Gastroesophageal sphincter (tissue), 4 donors: ENCODE data around the gene OTUD3. TPM values are rescaled to one million over a fixed set of nuclear protein-coding genes. Genes with fewer than 3 reads are reported as not detected.

Experiments used
- ATAC-seq: fragments of 150-250 bp; one replicate; pipeline ENCODE4 v1.9.1; 2016; ENCODE audit warnings: mild to moderate bottlenecking, moderate library complexity
- H3K27ac ChIP-seq, 4 donors: fragments of 200-600 bp; sonication (generic) in 3 of 4; 1 replicate in 3 of 4; 2 replicates in 1 of 4; pipeline ENCODE4 v1.5.1; 2016 to 2019
- H3K27me3 ChIP-seq: fragments of 200-600 bp; sonication (generic); one replicate; pipeline ENCODE4 v1.5.1; 2019
- H3K36me3 ChIP-seq, 2 donors: fragments of 200-600 bp; sonication (generic); one replicate each; pipeline ENCODE4 v1.5.1; 2019; ENCODE audit warnings: control low read depth in 1 of 2
- H3K4me1 ChIP-seq, 3 donors: fragments of 200-600 bp; sonication (generic); 1 replicate in 2 of 3; 2 replicates in 1 of 3; pipeline ENCODE4 v1.5.1; 2016 to 2019; ENCODE audit warnings: control low read depth in 2 of 3
- H3K4me3 ChIP-seq, 2 donors: fragments of 200-600 bp; sonication (generic); one replicate each; pipeline ENCODE4 v1.5.1; 2019; ENCODE audit warnings: mild to moderate bottlenecking in 1 of 2, moderate library complexity in 1 of 2
- H3K9me3 ChIP-seq, 3 donors: fragments of 200-600 bp; sonication (generic); one replicate each; pipeline ENCODE4 v1.5.1; 2017 to 2019; ENCODE audit warnings: control low read depth in 2 of 3
- EP300 ChIP-seq: sonication (generic); formaldehyde crosslinking; IDR thresholded peaks from one replicate; pipeline ENCODE4 v1.6.1; 2017; ENCODE audit warnings: antibody characterized with exemption, mild to moderate bottlenecking
- POLR2A ChIP-seq, 2 donors: fragments of 450-650 bp; IDR thresholded peaks; one replicate each; pipeline ENCODE4 v1.6.1; 2017; ENCODE audit warnings: antibody characterized with exemption in 2 of 2, mild to moderate bottlenecking in 2 of 2, moderate library complexity in 1 of 2
- POLR2AphosphoS5 ChIP-seq: sonication (generic); formaldehyde crosslinking; IDR thresholded peaks from one replicate; pipeline ENCODE4 v1.6.1; 2017; ENCODE audit warnings: antibody characterized with exemption
- WGBS, 2 donors: methylation state at CpG; one replicate each; pipeline ENCODE4 v1.1.5; 2018; ENCODE audit warnings: low coverage in 1 of 2; 5-methylcytosine and 5-hydroxymethylcytosine counted together
- total RNA-seq, 4 donors: library from RNA; depleted of rRNA; stranded (reverse); fragments of >200 nt; gene quantifications; one replicate each; pipeline ENCODE4 v1.1.0, GENCODE V29; 2016
- TF ChIP-seq, protein P1 (sequence below), 4 experiments: fragments of 200-600 bp in 2 of 4; fragments of 450-650 bp in 2 of 4; sonication (generic) in 1 of 4; IDR thresholded peaks; one replicate each; pipeline ENCODE4 v1.5.1; 2017 to 2019; ENCODE audit warnings: antibody characterized with exemption in 4 of 4, mild to moderate bottlenecking in 2 of 4, moderate library complexity in 2 of 4

The OTUD3 gene
- total RNA-seq, 4 donors from 2014 or later: 6.2 to 9.0 (median 7.9) TPM

DNA sequence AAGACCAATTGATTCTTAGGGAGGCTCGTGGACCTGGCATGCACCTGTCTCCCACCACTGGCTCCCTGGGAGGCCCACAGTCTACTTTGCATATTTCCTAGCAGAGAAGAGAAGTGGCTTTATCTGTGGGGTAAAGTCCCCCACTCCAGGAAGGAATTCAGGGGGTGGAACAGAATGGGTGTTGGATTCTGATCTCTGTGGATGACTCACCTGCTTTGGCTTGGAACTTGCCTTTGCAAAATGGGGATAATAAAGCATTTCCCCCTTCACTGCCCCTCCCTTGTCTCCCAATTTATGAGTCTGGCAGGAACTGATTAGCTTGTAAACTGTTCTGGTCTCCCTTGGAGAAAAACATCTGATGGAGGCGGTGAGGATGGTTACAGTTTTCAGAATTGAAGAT lies 21.2 kb upstream of the OTUD3 start:
- Histone ChIP-seq H3K9me3 (peaks cover 0 to 33% (median 0%) of the 10 kb centered on the region in 3 donors), H3K36me3 (no peaks in the 10 kb centered on the region), H3K4me3 (no peak overlapping the region), H3K27me3 (peaks cover 25% of the 10 kb centered on the region), H3K27ac (no peak overlapping the region), H3K4me1 (no peaks in the 10 kb centered on the region)
- no peak for ATAC-seq
- WGBS, 2 donors: 67 to 70% methylated on average over 1 to 2 of the region's 2 CpGs
- no peak for TF ChIP-seq POLR2A (IDR thresholded peaks at IDR 0.05)
- no peak for TF ChIP-seq POLR2AphosphoS5
- TF ChIP-seq, protein P1, sequence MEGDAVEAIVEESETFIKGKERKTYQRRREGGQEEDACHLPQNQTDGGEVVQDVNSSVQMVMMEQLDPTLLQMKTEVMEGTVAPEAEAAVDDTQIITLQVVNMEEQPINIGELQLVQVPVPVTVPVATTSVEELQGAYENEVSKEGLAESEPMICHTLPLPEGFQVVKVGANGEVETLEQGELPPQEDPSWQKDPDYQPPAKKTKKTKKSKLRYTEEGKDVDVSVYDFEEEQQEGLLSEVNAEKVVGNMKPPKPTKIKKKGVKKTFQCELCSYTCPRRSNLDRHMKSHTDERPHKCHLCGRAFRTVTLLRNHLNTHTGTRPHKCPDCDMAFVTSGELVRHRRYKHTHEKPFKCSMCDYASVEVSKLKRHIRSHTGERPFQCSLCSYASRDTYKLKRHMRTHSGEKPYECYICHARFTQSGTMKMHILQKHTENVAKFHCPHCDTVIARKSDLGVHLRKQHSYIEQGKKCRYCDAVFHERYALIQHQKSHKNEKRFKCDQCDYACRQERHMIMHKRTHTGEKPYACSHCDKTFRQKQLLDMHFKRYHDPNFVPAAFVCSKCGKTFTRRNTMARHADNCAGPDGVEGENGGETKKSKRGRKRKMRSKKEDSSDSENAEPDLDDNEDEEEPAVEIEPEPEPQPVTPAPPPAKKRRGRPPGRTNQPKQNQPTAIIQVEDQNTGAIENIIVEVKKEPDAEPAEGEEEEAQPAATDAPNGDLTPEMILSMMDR (IDR thresholded peaks at IDR 0.05): no peak
- TF ChIP-seq EP300: no peak

DNA sequence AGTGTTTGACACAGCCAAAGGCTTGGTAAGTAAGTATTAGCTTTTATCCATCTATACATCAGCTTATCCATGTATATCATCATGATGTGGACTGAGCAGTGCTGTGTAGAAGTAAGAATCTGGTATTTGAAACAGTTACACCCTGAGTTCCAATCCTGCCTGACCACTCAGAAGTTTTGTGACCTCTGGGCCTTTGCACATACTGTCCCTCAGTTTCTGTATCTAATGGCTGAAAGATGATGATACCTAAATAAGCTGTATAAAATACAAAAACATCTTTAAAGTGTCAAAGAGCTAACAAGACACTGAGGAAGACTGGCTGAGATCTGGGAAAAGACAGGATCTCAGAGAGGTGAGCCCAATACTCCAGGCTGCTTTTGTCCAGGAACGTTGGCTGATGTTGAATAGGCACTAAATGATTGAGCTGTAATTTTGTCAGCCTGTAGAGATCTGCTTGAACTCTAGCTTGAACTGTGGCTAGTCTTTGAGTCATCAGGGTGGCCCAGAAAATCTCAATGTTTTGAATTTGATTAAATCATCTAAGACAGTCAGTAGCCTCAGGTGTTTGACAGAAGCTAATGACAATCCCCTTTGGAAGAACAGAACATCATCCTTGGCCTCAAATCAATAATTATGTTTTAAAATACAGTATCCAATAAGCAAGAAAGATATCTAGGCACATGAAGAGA lies 20.2 kb upstream of the OTUD3 start:
- H3K9me3 ChIP-seq: peaks cover 0 to 33% (median 0%) of the 10 kb centered on the region in 3 donors
- no peak overlapping the region for H3K27ac ChIP-seq
- no peaks in the 10 kb centered on the region for H3K4me1 ChIP-seq
- H3K27me3 ChIP-seq: peaks cover 31% of the 10 kb centered on the region
- no peak for ATAC-seq
- H3K36me3 ChIP-seq: no peaks in the 10 kb centered on the region
- 60 to 67% methylated on average over 1 of the region's 1 CpG for WGBS, 2 donors
- no peak overlapping the region for H3K4me3 ChIP-seq
- no peak for TF ChIP-seq EP300
- TF ChIP-seq, protein P1 (IDR thresholded peaks at IDR 0.05): no peak
- no peak for TF ChIP-seq POLR2AphosphoS5

DNA sequence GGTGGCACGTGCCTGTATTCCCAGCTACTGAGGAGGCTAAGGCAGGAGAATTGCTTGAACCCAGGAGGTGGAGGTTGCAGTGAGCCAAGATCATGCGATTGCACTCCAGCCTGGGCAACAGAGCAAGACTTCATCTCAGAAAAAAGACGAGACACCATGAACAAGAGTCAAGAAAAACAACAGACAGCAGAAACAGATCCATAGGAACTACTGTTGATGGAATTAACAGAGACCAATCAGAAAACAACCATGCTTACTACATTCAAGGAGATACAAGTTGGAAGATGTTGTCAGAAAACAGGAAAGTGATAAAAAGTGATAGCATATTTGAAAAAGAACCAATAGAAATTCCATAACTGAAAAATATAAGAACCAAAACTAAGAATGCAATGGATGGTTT lies 19.3 kb upstream of the OTUD3 start:
- 80 to 93% methylated on average over 2 to 3 of the region's 3 CpGs for WGBS, 2 donors
- TF ChIP-seq EP300 (no peak), POLR2AphosphoS5 (no peak), POLR2A (IDR thresholded peaks at IDR 0.05) (no peak)
- TF ChIP-seq, protein P1 (IDR thresholded peaks at IDR 0.05): no peak
- Histone ChIP-seq H3K27me3 (peaks cover 31% of the 10 kb centered on the region), H3K36me3 (no peaks in the 10 kb centered on the region), H3K9me3 (peaks cover 0 to 33% (median 0%) of the 10 kb centered on the region in 3 donors), H3K4me1 (no peaks in the 10 kb centered on the region), H3K27ac (no peak overlapping the region), H3K4me3 (no peak overlapping the region)
- ATAC-seq: no peak

DNA sequence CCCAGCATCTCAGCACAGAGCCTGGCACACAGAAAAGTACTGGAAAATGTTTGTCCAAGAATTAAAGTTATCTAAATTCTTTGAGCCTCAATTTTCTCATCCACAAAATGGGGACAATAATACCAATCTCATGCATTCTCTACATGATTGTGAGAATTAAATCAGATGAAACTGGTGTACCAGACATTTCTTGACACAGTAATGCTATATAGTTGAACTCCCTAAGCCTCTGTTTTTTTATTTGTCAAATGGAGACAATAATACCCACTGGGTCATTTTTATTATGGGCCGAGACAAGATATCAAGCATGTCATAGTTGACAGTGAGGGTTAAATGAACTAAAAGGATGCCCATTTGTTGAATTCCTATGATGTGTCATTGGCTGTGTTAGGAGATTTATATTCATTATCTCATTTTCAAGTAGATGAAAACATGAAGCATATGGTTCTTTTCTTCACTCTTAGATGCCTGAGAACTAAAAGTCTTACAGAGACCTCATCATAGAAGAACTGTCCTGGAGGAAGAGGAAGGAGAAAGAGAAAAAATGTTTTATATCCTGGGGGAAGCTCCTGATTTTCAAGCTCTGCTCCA lies 17.5 kb upstream of the OTUD3 start:
- peaks cover 0 to 33% (median 0%) of the 10 kb centered on the region in 3 donors for H3K9me3 ChIP-seq
- peaks cover 38% of the 10 kb centered on the region for H3K27me3 ChIP-seq
- no peak overlapping the region for H3K27ac ChIP-seq
- TF ChIP-seq POLR2A (IDR thresholded peaks at IDR 0.05): no peak
- no peak overlapping the region for H3K4me3 ChIP-seq
- H3K4me1 ChIP-seq: no peaks in the 10 kb centered on the region
- 50 to 90% methylated on average over 1 of the region's 1 CpG for WGBS, 2 donors
- no peak for ATAC-seq
- no peaks in the 10 kb centered on the region for H3K36me3 ChIP-seq

DNA sequence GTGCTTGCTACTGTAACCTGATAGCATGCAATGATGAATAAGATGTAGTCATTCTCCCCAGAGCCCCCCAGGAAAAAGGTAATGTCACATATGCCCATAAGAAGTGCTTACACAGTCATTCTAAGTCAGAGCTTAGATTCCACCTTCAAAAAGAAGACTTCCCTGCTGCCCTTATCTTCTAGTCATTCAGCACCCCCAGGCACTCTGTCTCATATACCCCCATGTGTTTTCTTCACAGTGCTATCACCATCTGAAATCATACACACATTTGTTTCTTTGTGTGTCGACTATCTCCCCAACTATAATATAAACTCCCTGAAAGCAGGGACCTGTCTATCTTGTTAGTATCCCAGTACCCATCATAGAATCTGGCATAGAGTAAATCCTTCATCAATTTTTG lies 16.2 kb upstream of the OTUD3 start:
- H3K4me3 ChIP-seq: no peak overlapping the region
- no peak for TF ChIP-seq EP300
- no peak for TF ChIP-seq POLR2AphosphoS5
- TF ChIP-seq POLR2A (IDR thresholded peaks at IDR 0.05): no peak
- TF ChIP-seq, protein P1 (IDR thresholded peaks at IDR 0.05): no peak
- WGBS, 2 donors: 52 to 83% methylated on average over 1 of the region's 1 CpG
- no peaks in the 10 kb centered on the region for H3K4me1 ChIP-seq
- ATAC-seq: no peak
- peaks cover 43% of the 10 kb centered on the region for H3K27me3 ChIP-seq
- H3K27ac ChIP-seq: no peak overlapping the region
- H3K9me3 ChIP-seq: peaks cover 0 to 33% (median 0%) of the 10 kb centered on the region in 3 donors
- no peaks in the 10 kb centered on the region for H3K36me3 ChIP-seq
